A673 (cell line): ENCODE results near the gene PHF12. TPM values are rescaled to one million over a fixed set of nuclear protein-coding genes. Genes with fewer than 3 reads are reported as not detected.

Experiments
- BruUV-seq: library from RNA; stranded (reverse); fragments of 400-500 nt; replicated peaks from 2 replicates; lab custom pipeline; 2021; lab: Mats Ljungman, UMichigan
- CTCF ChIA-PET: fragments of 300-600 bp; sonication (Branson Sonifier 250); formaldehyde crosslinking; loops from one replicate; lab custom pipeline; 2022; ENCODE audit warnings: antibody characterized with exemption; lab: Charles Lee
- POLR2A ChIA-PET: fragments of 300-600 bp; sonication (Branson Sonifier 250); formaldehyde crosslinking; loops from one replicate; lab custom pipeline; 2022; ENCODE audit warnings: antibody characterized with exemption; ENCODE audit not compliant: low non-redundant PET; lab: Charles Lee
- DNase-seq: peaks from one replicate; pipeline ENCODE4 v3.0.0-alpha.2; 2015; ENCODE audit warnings: low spot score
- H3K27ac ChIP-seq: fragments of 200-600 bp; sonication (generic); 2 replicates; pipeline ENCODE4 v1.5.1; 2016; ENCODE audit warnings: mixed run types, low read depth, mild to moderate bottlenecking, mixed read lengths, antibody characterized with exemption, low read length; ENCODE audit not compliant: poor library complexity, severe bottlenecking
- H3K27me3 ChIP-seq: fragments of 200-600 bp; sonication (generic); replicated peaks from 2 replicates; pipeline ENCODE4 v1.6.1; 2017; ENCODE audit warnings: mixed run types, low read depth, mild to moderate bottlenecking, mixed read lengths, antibody characterized with exemption, low read length; ENCODE audit not compliant: insufficient read depth, poor library complexity
- H3K36me3 ChIP-seq: fragments of 200-600 bp; sonication (generic); 2 replicates; pipeline ENCODE4 v1.6.1; 2016; ENCODE audit warnings: mixed run types, mild to moderate bottlenecking, mixed read lengths, antibody characterized with exemption, low read length; ENCODE audit not compliant: insufficient read depth, poor library complexity, severe bottlenecking
- H3K4me1 ChIP-seq: fragments of 200-600 bp; sonication (generic); 2 replicates; pipeline ENCODE4 v1.6.1; 2017; ENCODE audit warnings: mixed run types, mild to moderate bottlenecking, mixed read lengths, antibody characterized with exemption, low read length; ENCODE audit not compliant: insufficient read depth, poor library complexity, severe bottlenecking
- H3K4me3 ChIP-seq: fragments of 200-600 bp; sonication (generic); 2 replicates; pipeline ENCODE4 v1.5.1; 2016; ENCODE audit warnings: low read depth, mixed run types, mild to moderate bottlenecking, mixed read lengths, low read length; ENCODE audit not compliant: poor library complexity, severe bottlenecking
- H3K9me3 ChIP-seq: fragments of 200-600 bp; sonication (generic); 2 replicates; pipeline ENCODE4 v1.6.1; 2016; ENCODE audit warnings: mixed run types, low read depth, mild to moderate bottlenecking, mixed read lengths, antibody characterized with exemption, low read length; ENCODE audit not compliant: poor library complexity, severe bottlenecking
- CTCF ChIP-seq: fragments of 300-800, 200-600 bp; sonication (generic); conservative IDR thresholded peaks from 2 replicates; pipeline ENCODE4 v1.5.1; 2017; ENCODE audit warnings: low read depth, mild to moderate bottlenecking, antibody characterized with exemption, low read length, moderate library complexity, mixed read lengths
- EZH2 ChIP-seq: fragments of 200-600 bp; sonication (generic); IDR thresholded peaks from 2 replicates; pipeline ENCODE4 v1.6.1; 2017; ENCODE audit warnings: borderline replicate concordance, low read depth, mild to moderate bottlenecking, mixed read lengths, antibody characterized with exemption, low read length; ENCODE audit not compliant: poor library complexity, severe bottlenecking
- intact Hi-C: fragments of 100-400 bp; cut with micrococcal nuclease; formaldehyde crosslinking; loops from one replicate; pipeline ENCODE4 v1.10.0; 2022; ENCODE audit not compliant: unreplicated experiment
- total RNA-seq: library from RNA; stranded (reverse); gene quantifications from 2 replicates; pipeline ENCODE4 v1.2.3, GENCODE V29; 2021

PHF12 gene
- total RNA-seq, 1 experiment from 2014 or later: 63.3 TPM

GRCh38 chr17:28940142-28940541, 11.2 kb downstream of the PHF12 start:
- Histone ChIP-seq H3K4me1 (peaks cover 52% of the 10 kb centered on the region), H3K4me3 (no peak overlapping the region), H3K36me3 (peaks cover 16% of the 10 kb centered on the region), H3K9me3 (no peaks in the 10 kb centered on the region), H3K27me3 (no peaks in the 10 kb centered on the region), H3K27ac (peak overlapping the region; percentile 28)
- ChIA-PET CTCF (interaction anchor here (0.6 kb wide), 1 partner anchor 212 kb away, joined by 4 read pairs; the partner anchor contains the start of gene NEK8), POLR2A (no interaction called here)
- intact Hi-C loops: no loop called here
- DNase-seq: no peak
- no peak for TF ChIP-seq CTCF
- no peak for TF ChIP-seq EZH2
- no TSS peak for BruUV-seq

GRCh38 chr17:28938552-28938951, 12.8 kb downstream of the PHF12 start:
- no peak for DNase-seq
- no peak for TF ChIP-seq CTCF
- TF ChIP-seq EZH2: no peak
- Histone ChIP-seq H3K9me3 (no peaks in the 10 kb centered on the region), H3K4me1 (peaks cover 51% of the 10 kb centered on the region), H3K27me3 (no peaks in the 10 kb centered on the region), H3K36me3 (peaks cover 8% of the 10 kb centered on the region), H3K27ac (no peak overlapping the region), H3K4me3 (no peak overlapping the region)
- CTCF ChIA-PET: no interaction called here
- BruUV-seq: no TSS peak
- POLR2A ChIA-PET: no interaction called here
- intact Hi-C loops: no loop called here

GRCh38 chr17:28937044-28937729, 14.1 kb downstream of the PHF12 start:
- no peak for TF ChIP-seq CTCF
- TF ChIP-seq EZH2: no peak
- intact Hi-C loops: no loop called here
- Histone ChIP-seq H3K36me3 (no peaks in the 10 kb centered on the region), H3K27me3 (no peaks in the 10 kb centered on the region), H3K27ac (peak overlapping the region; percentile 33), H3K4me3 (no peak overlapping the region), H3K9me3 (no peaks in the 10 kb centered on the region), H3K4me1 (peaks cover 51% of the 10 kb centered on the region)
- POLR2A ChIA-PET: no interaction called here
- CTCF ChIA-PET: no interaction called here
- DNase-seq: no peak
- no TSS peak for BruUV-seq
